ENCODE data around the gene BAZ2A.

The BAZ2A gene

DNA sequence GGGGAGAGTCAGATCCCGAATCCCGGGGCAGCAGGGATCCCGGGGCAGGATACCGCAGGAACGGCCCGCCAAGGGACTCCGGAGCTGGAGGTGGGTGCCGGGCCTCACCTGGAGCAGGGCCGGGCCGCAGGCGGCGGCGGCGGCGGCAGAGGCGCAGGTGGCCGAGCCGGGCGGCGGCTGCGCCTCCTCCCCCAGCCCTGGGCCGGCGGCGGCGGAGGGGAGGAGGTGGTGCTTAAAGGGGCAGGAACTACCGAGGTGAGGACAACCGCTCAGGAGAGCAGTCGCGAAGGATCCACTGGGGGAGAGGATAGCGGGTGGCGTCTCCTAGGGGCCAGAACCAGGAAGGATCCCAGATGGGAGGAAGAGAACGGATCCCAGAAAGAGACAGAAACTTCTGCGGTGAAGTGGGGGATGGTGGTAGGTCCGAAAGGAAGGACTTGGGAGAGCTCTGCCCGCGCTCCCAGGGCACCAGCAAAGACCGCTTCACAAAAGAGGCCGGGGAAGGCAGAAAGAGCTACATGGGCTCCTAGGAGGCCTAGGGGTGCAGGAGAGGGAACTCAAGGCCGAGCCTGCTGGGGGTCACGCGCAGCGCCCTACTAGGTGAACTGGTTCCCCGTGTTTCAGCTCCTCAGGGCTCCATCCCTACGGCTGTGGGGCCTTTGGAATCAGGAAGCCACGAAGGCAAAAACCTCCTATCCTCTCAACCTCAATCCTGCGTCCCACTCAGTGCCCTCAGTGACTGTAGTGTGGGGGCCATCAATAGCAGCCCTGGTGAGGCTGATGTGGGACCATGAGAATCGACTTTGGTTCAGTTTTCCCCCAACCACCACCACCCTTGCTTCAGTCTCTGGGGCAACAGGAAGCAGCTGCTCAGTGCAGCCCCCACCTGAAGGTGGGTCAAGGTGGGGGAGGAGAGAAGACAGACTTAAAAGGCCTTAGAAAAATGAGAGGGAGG is 5.0 kb upstream of the BAZ2A start:
- peak; percentile 86 for DNase-seq

DNA sequence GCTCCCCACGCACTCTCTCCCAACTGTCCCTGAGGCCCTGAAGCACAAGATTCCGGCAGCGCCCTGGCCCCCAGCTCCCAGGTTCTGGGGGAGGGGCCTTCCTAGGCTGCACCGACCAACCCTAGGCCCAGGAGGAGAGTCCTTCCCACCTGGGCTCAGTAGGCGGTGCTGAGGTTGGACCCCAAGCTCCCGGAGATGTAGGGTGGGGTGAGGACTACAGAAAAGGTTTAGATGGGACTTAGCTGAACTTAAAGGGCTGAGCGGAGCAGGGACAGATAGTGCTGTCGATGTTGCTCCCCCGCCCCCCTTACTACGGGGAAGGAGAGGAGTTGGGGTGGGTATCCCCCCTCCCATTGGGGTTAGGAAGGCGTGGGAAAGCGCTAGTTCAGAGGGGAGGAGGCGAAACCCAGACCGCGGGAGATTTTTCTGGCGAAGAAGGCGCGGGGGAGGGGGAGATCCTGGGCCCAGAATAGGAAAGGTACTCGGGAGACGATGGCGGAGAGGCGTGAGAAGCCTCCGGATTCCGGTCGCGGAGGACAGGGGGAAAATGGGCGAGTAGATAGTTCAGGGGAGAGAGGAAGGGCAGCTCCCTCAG is 4.2 kb upstream of the BAZ2A start:
- peak; percentile 61 for DNase-seq

DNA sequence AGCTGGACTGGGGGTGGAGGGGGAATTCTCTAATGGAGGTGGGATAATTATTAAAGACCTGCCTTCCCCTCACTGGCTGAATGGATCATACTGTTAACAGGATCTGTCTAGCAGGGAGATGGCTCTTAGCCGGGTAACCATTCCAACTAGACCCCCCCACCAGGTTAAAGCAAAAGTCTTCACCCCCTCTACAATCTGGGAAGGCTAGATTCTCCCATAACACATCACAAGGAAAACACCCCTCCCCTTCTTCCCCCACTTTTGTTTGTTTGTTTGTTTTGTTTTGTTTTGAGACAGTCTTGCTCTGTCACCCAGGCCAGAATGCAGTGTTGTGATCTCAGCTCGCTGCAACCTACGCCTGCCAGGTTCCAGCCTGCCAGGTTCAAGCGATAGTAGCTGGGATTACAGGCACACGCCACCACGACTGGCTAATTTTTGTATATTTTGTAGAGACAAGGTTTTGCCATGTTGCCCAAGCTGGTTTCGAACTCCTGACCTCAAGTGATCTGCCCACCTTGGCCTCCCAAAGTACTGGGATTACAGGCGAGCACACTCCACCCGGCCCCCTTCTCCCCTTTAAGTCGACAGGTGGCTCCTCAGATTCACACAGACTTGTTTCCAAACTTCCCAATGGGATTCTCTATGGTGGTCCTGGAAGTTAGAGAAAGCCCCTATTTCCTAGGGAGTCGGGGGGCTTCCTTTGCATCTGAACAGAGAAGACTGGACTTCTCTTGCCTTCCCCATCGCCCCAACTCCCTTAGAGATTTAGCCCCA is 3.5 kb upstream of the BAZ2A start:
- DNase-seq: no peak

- no peak for DNase-seq
Observed at GRCh38 chr12:56632701-56633467, 2.8 kb upstream of the BAZ2A start.

DNA sequence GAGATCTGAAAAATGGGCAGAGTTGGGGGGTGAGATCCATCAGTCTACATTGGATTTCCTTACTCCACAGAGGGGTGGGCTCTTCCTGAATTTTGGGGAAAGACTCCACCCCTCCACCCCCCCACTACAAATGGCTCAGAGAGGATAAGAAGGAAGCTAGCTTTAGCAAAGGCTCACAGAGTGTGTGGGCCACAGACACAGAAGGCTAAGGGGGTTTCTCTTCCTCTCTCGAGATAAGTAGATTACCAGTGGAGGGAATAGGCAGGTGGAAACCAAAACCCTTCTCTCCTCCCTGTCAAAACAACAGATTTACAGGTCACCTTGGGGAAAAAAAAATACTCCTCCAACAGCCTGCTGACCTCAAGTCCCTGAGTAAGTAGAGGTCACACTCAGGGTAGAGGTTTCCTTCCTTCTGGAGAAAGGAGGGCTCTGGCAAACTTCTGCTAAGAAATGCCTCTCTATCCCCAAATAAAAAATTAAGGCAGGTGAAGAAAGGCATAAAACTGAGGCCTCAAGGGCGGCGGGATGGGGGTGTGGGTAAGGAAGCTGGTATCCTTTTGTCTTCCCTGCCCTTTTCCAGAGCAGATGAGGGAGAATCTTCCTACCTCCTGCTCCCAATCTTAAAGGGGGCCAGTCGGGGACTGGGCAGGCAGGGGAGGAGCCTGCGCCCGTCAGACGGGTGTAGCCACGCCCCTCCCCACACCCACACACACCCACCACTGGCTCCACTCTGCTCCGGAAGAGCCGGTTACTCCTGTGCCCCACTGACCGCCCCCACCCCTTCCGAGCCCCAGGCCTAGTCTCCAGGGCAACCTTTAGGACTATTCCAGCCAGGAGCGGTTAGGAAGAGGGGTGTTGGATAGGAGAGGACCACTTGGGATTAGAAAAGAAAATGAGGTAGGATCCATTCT is 1.9 kb upstream of the BAZ2A start:
- DNase-seq: peak; percentile 83

GRCh38 chr12:56629459-56630179 is 507 bp downstream of the BAZ2A start:
- DNase-seq: peak; percentile 51

- peak; percentile 82 for DNase-seq
Observed at GRCh38 chr12:56628671-56629458, 1.3 kb downstream of the BAZ2A start.

- peak; percentile 32 for DNase-seq
Observed at GRCh38 chr12:56626701-56627100, 3.4 kb downstream of the BAZ2A start.

DNA sequence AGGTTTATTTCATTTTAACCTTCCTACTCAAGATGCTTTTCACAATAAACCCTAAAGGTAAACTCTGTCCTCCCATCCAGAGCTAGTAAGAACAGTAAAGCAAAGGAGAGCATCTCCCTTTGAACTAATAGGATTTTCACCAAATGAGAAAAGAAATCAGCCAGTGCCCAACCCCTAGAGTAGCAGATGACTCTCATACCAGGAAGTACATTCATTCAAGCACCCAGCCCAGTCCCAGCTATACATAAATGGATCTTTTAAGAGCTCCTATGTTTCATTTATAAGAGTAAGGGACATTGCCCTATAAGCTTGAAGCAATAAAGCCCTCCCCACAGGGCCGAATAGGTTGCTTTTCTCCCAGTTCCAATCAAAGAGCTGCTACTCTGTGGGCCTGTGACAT is 7.6 kb downstream of the BAZ2A start:
- no peak for DNase-seq

DNA sequence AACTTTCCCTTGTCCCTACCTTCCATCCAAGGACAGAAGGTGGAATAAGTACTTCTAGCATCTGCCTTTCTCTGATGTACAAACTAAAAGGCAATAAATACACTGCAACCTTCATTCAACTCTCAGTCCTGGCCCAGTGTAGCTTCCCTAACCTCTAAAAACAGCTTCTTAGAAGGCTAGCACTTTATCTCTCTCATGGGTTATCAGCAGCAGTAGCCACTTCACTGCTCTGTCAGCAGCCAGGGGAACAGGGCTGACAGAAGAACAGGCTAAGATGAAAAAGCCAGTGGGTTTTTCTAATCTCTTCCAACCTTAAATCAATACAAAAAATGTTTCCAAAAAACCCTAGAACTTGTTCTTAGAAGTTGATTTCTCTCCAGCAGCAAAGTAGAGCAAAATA is 13.2 kb downstream of the BAZ2A start:
- DNase-seq: peak; percentile 59

- DNase-seq: no peak
Observed at GRCh38 chr12:56616244-56616643, 13.9 kb downstream of the BAZ2A start.

DNA sequence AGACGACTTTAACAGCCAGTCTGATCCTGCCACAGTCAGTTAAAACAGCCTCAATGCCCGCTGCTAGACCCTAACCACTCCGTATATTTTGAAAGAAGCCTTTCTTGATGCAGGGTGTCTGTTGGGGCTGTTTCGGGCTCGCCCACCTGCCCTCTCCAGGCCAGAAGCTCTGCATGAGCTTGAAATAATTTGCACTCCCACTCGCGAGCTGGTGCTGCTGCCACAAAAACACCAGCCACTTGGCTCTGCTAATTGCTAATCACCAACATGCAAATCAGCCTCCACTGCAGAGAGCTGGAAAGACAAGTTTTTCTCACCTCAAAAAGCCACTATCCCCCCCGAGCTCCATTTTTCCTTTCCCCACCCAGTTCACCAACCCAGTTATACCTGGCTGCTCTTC is 15.5 kb downstream of the BAZ2A start:
- no peak for DNase-seq

DNA sequence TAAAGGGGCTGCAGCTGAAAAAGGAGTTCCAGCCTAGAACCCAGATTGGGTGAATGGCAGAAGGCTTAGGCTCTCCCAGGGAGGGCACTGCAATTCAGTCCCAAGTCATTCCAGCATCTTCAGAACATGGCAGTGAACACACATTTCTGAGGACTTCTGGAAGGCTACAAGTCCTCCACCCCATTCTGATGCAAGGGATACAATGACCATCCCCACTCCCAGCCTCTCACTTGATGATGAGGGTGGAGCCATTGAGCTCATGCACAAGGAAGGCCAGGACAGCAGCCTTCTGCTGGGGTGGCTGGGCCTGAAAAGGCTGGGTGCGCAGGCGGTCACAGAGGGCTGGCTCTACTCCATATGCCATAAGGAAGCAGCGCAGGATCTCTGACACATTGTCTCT is 25.8 kb downstream of the BAZ2A start:
- DNase-seq: no peak

DNA sequence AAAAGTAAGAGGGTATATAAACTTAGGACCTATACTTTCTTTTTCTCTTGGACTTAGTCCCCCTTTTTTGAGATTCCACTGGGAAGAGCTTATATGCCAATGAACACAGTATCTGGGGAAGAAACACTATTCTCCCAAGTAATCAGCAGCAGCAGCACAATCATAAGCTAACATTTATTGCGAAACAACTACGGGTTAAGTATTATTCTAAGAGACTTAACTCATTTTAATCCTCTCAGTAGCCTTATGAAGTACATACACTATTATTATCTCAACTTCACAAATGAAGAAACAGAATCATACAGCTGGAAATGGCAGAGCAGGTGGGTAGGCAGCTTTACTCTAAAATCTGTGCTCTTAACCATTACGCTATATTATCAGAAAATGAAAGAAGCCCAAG is 27.9 kb downstream of the BAZ2A start:
- no peak for DNase-seq

GRCh38 chr12:56601503-56601902 is 28.6 kb downstream of the BAZ2A start:
- DNase-seq: peak; percentile 68

- DNase-seq: no peak
Observed at GRCh38 chr12:56600753-56601152, 29.4 kb downstream of the BAZ2A start.

- no peak for DNase-seq
Observed at GRCh38 chr12:56599797-56600196, 30.3 kb downstream of the BAZ2A start.

DNA sequence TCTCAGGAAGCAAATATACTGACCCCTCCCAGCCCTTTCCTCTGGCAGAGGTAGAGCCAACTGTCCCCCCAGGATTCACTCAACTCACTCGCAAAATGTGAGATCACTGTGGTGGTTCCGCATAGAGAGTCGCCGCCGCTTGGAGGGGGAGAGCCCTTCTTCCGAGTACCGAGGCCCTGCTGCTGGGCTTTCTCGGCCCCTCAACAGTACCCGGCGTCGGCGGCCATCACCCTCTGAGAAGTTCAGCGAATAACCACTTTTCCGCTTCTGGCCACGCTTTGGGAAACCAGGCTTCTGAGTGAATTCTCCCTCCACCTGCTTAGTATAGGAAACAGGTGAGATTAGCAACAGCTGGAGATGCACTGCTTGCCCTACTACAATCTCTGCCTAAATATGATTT is 31.1 kb downstream of the BAZ2A start:
- no peak for DNase-seq

GRCh38 chr12:56596815-56597214 is 33.3 kb downstream of the BAZ2A start:
- no peak for DNase-seq
